OCI-LY1 (cell line): ENCODE measurements around the gene TCEAL9.

Source experiments
- H2AFZ ChIP-seq: fragments of 200-600 bp; sonication (generic), shearing (Covaris generic); 2 replicates; pipeline ENCODE4 v1.6.0; 2014; ENCODE audit warnings: antibody characterized with exemption, mild to moderate bottlenecking, low read length
- H3F3A ChIP-seq: fragments of 200-600 bp; sonication (generic), shearing (Covaris generic); 2 replicates; pipeline ENCODE4 v1.6.0; 2014; ENCODE audit warnings: mild to moderate bottlenecking, antibody characterized with exemption, low read length, moderate library complexity; ENCODE audit not compliant: insufficient read depth
- H3K27ac ChIP-seq: fragments of 200-600 bp; sonication (generic); 2 replicates; pipeline ENCODE4 v1.5.1; 2014; ENCODE audit warnings: low read length, mixed run types, mild to moderate bottlenecking, low read depth; ENCODE audit not compliant: poor library complexity, severe bottlenecking
- H3K27me3 ChIP-seq: fragments of 200-600 bp; sonication (generic); 2 replicates; pipeline ENCODE4 v1.6.0; 2014; ENCODE audit warnings: antibody characterized with exemption, mild to moderate bottlenecking, low read length, moderate library complexity; ENCODE audit not compliant: insufficient read depth
- H3K36me3 ChIP-seq: fragments of 200-600 bp; sonication (generic); 2 replicates; pipeline ENCODE4 v1.6.1; 2014; ENCODE audit warnings: mild to moderate bottlenecking, antibody characterized with exemption, low read length, moderate library complexity, mixed read lengths; ENCODE audit not compliant: insufficient read depth
- H3K4me1 ChIP-seq: fragments of 200-600 bp; sonication (generic); 2 replicates; pipeline ENCODE4 v1.5.1; 2014; ENCODE audit warnings: mild to moderate bottlenecking, low read length, moderate library complexity; ENCODE audit not compliant: insufficient read depth, severe bottlenecking
- H3K4me2 ChIP-seq: fragments of 200-600 bp; sonication (generic), shearing (Covaris generic); 2 replicates; pipeline ENCODE4 v1.6.1; 2014; ENCODE audit warnings: low read length
- H3K4me3 ChIP-seq: fragments of 200-600 bp; sonication (generic); 2 replicates; pipeline ENCODE4 v1.5.1; 2014; ENCODE audit warnings: low read length, low read depth, mild to moderate bottlenecking, mixed read lengths; ENCODE audit not compliant: poor library complexity, severe bottlenecking
- H3K79me2 ChIP-seq: fragments of 200-600 bp; shearing (Covaris generic); 2 replicates; pipeline ENCODE4 v1.6.1; 2016; ENCODE audit warnings: mixed run types, low read length, mixed read lengths; ENCODE audit not compliant: insufficient read depth
- H3K9ac ChIP-seq: fragments of 200-600 bp; sonication (generic), shearing (Covaris generic); 2 replicates; pipeline ENCODE4 v1.6.1; 2014; ENCODE audit warnings: mild to moderate bottlenecking, low read length, mixed read lengths
- H3K9me2 ChIP-seq: fragments of 200-600 bp; sonication (generic), shearing (Covaris generic); 2 replicates; pipeline ENCODE4 v1.6.1; 2014; ENCODE audit warnings: low read depth, mild to moderate bottlenecking, low read length, mixed read lengths
- H3K9me3 ChIP-seq: fragments of 200-600 bp; shearing (Covaris generic); 2 replicates; pipeline ENCODE4 v1.6.1; 2014; ENCODE audit warnings: low read length, mixed read lengths
- H4K20me1 ChIP-seq: fragments of 200-600 bp; sonication (generic), shearing (Covaris generic); 2 replicates; pipeline ENCODE4 v1.6.0; 2016; ENCODE audit warnings: mild to moderate bottlenecking, low read length; ENCODE audit not compliant: insufficient read depth
- CTCF ChIP-seq: fragments of 200-600 bp; sonication (generic), shearing (Covaris generic); IDR thresholded peaks from 2 replicates; pipeline ENCODE4 v1.5.1; 2017; ENCODE audit warnings: mild to moderate bottlenecking, antibody characterized with exemption, low read length, moderate library complexity, mixed read lengths
- EZH2 ChIP-seq: fragments of 200-600 bp; sonication (generic), shearing (Covaris generic); IDR thresholded peaks from 2 replicates; pipeline ENCODE4 v1.8.0; 2017; ENCODE audit warnings: borderline replicate concordance, mixed run types, mild to moderate bottlenecking, antibody characterized with exemption, low read length, moderate library complexity, mixed read lengths

TCEAL9 gene

DNA sequence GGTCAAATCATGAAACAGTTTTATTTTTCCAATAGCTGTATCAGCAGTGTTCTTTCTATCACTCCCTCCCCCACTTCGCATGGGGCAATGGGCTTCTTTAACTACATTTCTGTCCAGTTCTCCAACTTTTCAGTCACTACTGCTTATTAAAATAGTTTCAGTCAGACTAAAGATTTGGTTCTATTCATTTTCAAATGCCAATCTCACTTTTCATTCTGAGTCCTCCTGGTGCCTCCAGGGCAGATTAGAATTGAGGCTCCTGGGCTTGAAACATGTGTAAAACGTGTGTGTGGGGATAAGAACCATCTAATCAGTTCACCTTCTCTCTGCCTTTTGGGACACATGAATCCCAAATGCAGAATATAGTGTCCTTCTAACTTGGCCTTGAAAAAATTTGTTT lies 16.6 kb downstream of the TCEAL9 start:
- Histone ChIP-seq H3K9me3 (no peaks in the 10 kb centered on the region), H3K79me2 (no peaks in the 10 kb centered on the region), H3F3A (no peaks in the 10 kb centered on the region), H2AFZ (no peak overlapping the region), H3K36me3 (no peaks in the 10 kb centered on the region), H3K27me3 (no peaks in the 10 kb centered on the region), H3K9me2 (no peaks in the 10 kb centered on the region), H3K4me2 (no peak overlapping the region), H3K27ac (no peak overlapping the region), H4K20me1 (no peaks in the 10 kb centered on the region), H3K9ac (no peak overlapping the region), H3K4me1 (no peaks in the 10 kb centered on the region), H3K4me3 (no peak overlapping the region)
- TF ChIP-seq EZH2 (no peak), CTCF (no peak)

DNA sequence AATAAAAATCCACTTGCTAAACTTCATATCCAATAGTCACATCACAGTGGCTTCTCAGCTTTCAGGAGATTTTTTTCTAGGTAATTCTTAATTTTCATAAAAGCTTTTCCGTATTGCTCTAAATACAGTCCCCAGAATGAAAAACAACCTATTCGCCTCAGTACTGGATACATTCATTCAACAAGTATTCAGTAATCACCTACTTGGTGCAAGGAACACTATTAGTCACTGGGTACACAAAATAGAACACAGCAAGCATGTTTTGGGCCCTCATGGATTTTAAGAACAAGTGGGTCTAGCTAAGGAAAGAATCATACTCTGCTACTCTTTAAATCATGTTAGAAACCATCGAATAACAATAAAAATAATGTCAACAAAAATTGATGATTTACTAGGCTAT lies 17.3 kb downstream of the TCEAL9 start:
- H3F3A ChIP-seq, result no peaks in the 10 kb centered on the region
- H3K27me3 ChIP-seq, result no peaks in the 10 kb centered on the region
- H3K9ac ChIP-seq, result no peak overlapping the region
- H3K79me2 ChIP-seq, result no peaks in the 10 kb centered on the region
- no peak overlapping the region for H3K27ac ChIP-seq
- H3K4me2 ChIP-seq, result no peak overlapping the region
- no peaks in the 10 kb centered on the region for H4K20me1 ChIP-seq
- no peak overlapping the region for H3K4me3 ChIP-seq
- no peaks in the 10 kb centered on the region for H3K36me3 ChIP-seq
- no peak for TF ChIP-seq EZH2
- no peak for TF ChIP-seq CTCF
- H2AFZ ChIP-seq, result no peak overlapping the region
- H3K9me3 ChIP-seq, result no peaks in the 10 kb centered on the region
- H3K9me2 ChIP-seq, result no peaks in the 10 kb centered on the region
- no peaks in the 10 kb centered on the region for H3K4me1 ChIP-seq

- Histone ChIP-seq H3K4me2 (peak within 1 kb of the TSS; percentile 47; the same call in 1 of the 2 replicates), H2AFZ (no peak within 1 kb of the TSS), H3K4me3 (peak within 1 kb of the TSS; percentile 56)
Observed at GRCh38 chrX:103376118-103376978, 20.0 kb downstream of the TCEAL9 start, which contains the start of gene BEX3. TSS of gene BEX3 (plus strand) at chrX:103376538. CDS start at chrX:103377522, 984 bp downstream.

More at GRCh38 chrX:103376118-103376978, 20.0 kb downstream of the TCEAL9 start, which contains the start of gene BEX3:
- Histone ChIP-seq H3K27ac (no peak within 1 kb of the TSS), H3F3A (no peaks in the 10 kb centered on the region), H3K9me2 (no peaks in the 10 kb centered on the region), H4K20me1 (no peaks in the 10 kb centered on the region), H3K9me3 (no peaks in the 10 kb centered on the region), H3K9ac (peak within 1 kb of the TSS; percentile 41; the same call in 1 of the 2 replicates), H3K4me1 (no peaks in the 10 kb centered on the region), H3K36me3 (no peaks in the 10 kb centered on the region), H3K27me3 (no peaks in the 10 kb centered on the region), H3K79me2 (no peaks in the 10 kb centered on the region)
- no peak for TF ChIP-seq CTCF
- no peak for TF ChIP-seq EZH2
